IPS-18c (cell line): Measurements from ENCODE around the gene P3H2.
"Not testable (repeated sequence)": the region's sequence is repeated elsewhere in the genome, so short reads cannot be mapped to it uniquely, and the experiment has no call there.

ENCODE experiments used
- H3K4me3 ChIP-seq: 2 replicates; pipeline ENCODE4 v1.7.0; 2013; ENCODE audit warnings: low read depth, mild to moderate bottlenecking, low read length, moderate library complexity; ENCODE audit not compliant: insufficient read depth
- H3K9me3 ChIP-seq: one replicate; pipeline ENCODE4 v1.6.1; 2013; ENCODE audit warnings: mild to moderate bottlenecking, low read length, moderate library complexity; ENCODE audit not compliant: control insufficient read depth, insufficient read depth

P3H2 gene

DNA sequence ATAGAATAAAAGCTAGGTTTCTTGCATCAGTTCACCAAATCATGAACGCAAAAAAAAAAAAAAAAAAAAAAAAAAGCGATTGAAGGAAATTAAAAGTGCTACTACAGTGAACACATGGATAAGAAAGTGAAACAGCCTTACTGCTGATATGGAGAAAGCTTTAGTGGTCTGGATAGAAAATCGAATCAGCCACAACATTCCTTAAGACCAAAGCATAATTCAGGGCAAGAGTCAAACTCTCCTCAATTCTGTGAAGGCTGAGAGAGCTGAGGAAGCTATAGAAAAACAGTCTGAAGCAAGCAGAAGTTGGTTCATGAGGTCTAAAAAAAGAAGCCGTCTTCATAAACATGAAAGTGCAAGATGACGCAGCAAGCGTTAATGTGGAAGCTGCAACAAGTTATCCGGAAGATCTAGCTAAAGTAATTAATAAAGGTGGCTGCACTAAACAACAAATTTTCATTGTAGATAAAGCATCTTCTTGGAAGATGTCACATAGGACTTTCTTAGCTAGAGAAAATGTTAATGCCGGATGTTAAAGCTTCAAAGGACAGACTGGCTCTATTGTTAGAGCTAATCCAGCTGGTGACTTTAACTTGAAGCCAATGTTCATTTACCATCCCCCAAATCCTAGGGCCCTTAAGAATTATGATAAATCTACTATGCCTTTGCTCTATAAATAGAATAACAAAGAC is 19.2 kb downstream of the P3H2 start:
- Histone ChIP-seq H3K4me3 (no peak overlapping the region), H3K9me3 (no peaks in the 10 kb centered on the region)

DNA sequence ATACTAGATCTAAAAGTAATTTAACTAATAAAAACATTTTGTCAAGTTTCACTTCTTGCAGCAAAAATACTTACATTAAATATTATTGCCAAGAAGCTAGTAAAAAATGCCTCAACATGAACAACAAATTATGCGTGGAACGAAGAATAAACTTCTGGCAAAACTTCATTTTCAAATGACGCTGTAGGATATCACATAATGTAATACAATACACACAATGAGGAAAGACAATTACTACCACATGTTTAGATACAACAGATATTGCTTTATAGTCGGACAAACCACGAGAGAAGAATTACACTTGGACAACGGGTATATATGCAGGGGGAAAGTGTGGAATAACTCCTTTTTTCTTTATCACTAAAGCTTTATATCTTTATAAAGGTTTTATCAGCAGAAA is 21.6 kb downstream of the P3H2 start:
- no peaks in the 10 kb centered on the region for H3K9me3 ChIP-seq
- H3K4me3 ChIP-seq: no peak overlapping the region

DNA sequence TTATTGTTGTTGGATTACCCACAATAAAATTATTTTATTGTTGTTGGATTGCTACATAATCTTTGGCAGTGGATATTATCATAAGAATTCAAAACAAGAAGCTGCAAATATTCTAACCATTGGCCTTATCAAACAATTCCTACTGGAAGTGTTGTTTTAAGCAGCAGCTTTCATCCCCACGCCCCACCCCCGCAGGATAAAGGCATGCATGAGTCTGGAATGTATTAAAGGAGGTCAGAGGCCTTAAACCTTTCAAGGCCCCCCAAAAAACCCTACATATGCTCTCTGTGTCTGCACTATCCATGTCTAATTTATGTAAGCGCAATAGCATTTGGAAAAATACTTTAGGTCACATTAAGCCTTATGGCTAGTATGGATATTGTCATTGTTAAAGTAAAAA is 23.1 kb downstream of the P3H2 start:
- H3K4me3 ChIP-seq: no peak overlapping the region
- no peaks in the 10 kb centered on the region for H3K9me3 ChIP-seq

DNA sequence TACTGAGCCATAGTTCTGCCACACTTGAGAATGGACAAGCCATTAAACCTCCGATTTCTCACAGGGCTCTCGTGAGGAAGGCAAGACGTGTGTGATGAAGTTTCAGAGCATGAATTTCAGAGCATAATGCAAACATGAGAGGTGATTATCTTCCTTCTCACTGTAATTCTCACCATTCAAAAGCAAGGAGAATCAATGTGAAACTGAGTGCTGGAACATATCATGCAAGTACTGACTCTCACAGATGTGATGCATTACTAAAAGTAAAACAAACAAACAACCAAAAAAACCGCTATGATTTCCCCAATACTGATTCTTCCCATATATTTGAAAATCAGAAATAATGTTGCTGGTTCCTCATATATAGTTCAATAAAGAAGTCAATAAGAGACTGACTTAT is 23.7 kb downstream of the P3H2 start:
- H3K4me3 ChIP-seq: no peak overlapping the region
- H3K9me3 ChIP-seq: no peaks in the 10 kb centered on the region

DNA sequence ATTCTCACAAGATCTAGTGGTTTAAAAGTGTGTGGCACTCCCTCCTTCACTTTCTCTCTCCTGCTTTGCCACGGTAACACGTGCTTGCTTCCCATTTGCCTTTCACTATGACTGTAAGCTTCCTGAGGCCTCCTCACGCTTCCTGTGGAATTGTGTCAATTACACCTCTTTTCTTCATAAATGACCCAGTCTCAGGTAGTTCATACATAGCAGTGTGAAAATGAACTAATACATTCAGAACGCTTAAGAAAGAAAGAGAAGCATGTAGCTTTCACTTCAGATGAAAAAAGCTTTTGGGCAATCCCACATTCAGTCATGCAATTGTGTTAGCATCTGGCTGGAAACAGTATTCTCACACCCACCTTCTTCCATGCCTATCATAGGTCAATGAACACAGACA is 24.4 kb downstream of the P3H2 start:
- Histone ChIP-seq H3K9me3 (no peaks in the 10 kb centered on the region), H3K4me3 (no peak overlapping the region)

DNA sequence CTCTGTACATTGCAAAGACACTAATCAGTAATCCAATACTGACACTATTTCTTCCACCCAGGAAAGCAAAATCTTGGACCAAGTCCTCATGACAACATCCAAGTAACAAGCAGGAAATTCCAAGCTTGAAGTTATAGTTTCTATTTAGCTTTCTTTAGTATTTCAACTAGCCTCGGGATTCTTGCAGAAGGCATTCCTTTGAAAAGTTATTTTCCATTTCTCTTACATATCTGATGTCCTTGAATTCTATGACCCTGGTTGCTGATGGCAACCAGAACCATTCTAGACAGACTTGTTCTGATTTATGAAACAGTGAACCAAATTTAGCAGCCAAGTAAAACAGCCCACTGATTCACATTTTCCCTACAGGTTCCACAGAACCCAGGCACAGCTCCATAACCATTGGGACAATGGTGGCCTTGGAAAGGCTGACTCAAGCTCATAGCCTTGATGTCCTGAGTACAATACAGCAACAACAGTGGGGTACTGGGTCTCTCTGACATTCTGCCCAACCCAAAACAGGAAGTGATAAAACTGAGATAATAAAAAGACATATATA is 26.5 kb downstream of the P3H2 start:
- H3K9me3 ChIP-seq: no peaks in the 10 kb centered on the region
- H3K4me3 ChIP-seq: no peak overlapping the region

DNA sequence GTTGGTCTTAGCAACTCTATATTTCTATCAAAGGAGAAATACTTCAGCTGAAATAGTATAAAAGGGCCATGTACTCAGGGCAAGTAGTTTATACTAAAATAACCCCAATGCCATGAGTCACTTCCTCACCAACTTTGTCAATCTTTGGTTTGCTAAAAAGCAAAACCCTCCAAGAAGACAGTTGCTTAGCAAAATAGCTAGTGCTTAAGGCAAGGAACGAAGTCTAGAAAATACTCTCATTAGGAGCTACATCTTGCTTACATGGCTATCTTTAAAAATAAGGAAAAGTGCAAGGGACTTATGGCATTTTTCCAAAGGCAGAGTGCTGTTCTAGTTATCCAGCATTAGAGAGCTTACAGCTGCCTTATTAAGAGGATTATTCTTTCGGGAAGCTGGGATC is 28.4 kb downstream of the P3H2 start:
- Histone ChIP-seq H3K9me3 (no peaks in the 10 kb centered on the region), H3K4me3 (no peak overlapping the region)

DNA sequence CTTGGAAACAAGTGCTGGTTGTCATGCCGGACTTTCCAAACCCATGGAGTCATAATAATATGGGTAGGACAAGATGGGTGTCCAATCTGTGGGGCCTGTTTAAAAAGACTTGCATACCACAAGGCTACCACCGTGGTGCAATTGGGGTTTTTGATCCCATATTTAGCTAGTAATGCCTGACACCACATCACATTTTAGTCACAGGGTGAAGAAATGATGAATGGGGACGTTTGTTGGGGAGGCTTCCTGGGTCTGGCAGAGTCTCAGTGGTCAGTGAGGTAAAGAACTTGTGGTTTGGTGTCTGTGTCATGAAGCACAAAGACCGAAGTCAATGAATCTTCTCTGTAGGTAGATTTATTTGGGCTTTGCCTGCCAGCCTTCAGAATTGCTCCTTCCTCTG is 31.0 kb downstream of the P3H2 start:
- H3K4me3 ChIP-seq: no peak overlapping the region
- no peaks in the 10 kb centered on the region for H3K9me3 ChIP-seq

DNA sequence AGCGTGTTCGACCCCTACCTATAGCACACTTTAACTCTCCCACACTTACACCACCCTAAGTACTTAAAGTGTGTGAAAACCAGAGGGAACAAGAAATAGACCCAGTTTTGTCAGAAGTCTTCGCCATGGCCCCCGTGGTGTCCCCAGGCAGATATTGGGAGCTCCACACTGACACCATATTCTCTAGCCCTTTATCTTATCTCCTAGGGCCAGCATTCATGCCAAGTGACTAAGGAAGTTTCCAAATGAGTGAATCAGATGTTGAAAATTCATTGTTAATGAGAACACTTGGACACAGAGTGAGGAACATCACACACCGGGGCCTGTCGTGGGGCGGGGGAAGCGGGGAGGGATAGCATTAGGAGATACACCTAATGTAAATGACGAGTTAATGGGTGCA is 31.8 kb downstream of the P3H2 start:
- no peaks in the 10 kb centered on the region for H3K9me3 ChIP-seq

DNA sequence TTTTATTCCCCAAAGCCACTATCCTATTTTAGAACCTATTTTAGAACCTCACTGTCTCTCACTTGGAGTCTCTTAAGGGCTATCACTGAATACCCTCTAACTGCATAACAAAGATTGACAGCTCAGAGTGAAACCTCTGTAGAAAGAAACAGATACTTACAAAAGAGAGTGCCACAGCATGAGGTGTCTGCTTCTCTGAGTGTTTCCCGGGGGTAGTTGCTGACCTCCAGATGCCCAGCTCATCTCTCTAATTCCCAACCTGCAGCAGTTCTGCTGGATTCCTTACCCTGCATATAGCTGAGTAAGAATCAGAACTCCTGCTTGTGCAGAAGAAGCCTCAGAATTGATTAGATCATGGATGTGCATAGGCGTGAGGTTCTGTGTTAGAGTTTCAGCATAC is 34.5 kb downstream of the P3H2 start:
- Histone ChIP-seq H3K9me3 (no peaks in the 10 kb centered on the region), H3K4me3 (no peak overlapping the region)

More for the DNA sequence above, 31.8 kb downstream of the P3H2 start:
- H3K4me3 ChIP-seq: no peak overlapping the region

DNA sequence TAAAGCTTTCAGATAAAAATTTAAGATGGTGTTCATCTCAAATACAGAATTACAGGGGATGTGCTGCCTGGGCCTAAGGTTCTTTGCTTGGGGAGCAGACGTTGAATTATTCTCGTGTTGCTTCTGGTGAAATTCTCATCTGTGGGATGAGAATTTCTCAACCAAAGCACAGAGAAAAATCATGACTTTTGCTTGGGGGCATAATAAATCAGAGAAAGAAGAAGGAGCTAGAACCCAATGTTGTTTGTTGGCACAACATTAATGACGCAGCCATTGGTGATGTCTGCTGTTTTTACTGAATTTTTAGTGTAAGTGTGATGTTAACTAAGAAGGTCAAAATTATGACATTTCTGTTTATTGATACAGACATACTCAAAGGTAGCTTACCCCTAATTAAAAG is 35.7 kb downstream of the P3H2 start:
- Histone ChIP-seq H3K4me3 (no peak overlapping the region), H3K9me3 (no peaks in the 10 kb centered on the region)

DNA sequence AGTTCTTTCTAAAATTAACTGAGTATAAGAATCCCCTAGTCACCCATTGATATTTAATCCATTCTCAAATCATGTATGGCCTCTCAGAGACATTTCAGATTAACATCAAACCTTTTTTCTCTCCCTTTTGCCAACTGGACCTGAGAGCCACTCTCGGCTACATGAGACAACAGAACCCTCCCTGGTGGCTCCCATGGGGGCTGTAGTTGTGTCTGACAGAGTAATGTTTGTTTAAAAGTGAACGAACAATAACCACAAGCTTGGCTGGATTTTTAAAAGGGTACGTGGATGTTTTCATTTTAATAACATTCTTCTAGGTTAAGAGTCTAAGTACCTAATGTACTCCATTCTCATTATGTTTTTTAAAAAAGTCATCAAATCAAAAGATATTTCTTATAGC is 37.1 kb downstream of the P3H2 start:
- no peaks in the 10 kb centered on the region for H3K9me3 ChIP-seq
- no peak overlapping the region for H3K4me3 ChIP-seq

DNA sequence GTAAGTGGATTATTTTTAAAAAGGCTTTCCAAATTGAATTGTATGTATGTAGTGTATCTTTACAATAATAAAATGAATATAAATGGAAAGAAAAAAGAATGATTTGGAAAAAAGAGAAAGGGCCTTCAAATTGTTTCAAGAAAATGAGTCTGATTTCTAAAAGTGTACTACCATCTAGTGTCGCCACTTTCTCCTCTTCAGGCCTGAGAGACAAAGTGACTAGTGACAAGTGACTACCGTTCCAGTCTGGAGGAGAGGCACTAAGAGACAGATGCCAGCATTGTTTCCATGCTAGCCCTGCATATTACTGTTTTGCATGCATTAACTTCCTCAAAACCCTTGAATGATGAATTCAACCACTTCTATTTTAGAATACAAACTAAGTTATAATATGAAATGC is 39.3 kb downstream of the P3H2 start:
- Histone ChIP-seq H3K9me3 (no peaks in the 10 kb centered on the region), H3K4me3 (no peak overlapping the region)

DNA sequence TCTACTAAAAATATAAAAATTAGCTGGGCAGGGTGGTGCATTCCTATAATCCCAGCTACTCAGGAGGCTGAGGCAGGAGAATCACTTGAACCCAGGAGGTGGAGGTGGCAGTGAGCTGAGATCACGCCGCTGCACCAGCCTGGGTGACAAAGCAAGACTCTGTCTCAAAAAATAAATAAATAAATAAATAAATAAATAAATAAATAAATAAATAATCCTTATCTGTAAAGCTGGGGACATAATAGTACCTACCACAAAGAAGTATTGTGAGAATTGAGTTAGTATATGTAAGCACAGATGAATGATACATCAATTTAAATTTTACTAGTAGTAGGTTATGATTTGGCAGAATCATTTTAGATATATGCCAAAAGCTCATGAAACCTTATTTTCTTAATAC is 41.5 kb downstream of the P3H2 start:
- H3K4me3 ChIP-seq, H3K9me3 ChIP-seq: not testable (repeated sequence)

DNA sequence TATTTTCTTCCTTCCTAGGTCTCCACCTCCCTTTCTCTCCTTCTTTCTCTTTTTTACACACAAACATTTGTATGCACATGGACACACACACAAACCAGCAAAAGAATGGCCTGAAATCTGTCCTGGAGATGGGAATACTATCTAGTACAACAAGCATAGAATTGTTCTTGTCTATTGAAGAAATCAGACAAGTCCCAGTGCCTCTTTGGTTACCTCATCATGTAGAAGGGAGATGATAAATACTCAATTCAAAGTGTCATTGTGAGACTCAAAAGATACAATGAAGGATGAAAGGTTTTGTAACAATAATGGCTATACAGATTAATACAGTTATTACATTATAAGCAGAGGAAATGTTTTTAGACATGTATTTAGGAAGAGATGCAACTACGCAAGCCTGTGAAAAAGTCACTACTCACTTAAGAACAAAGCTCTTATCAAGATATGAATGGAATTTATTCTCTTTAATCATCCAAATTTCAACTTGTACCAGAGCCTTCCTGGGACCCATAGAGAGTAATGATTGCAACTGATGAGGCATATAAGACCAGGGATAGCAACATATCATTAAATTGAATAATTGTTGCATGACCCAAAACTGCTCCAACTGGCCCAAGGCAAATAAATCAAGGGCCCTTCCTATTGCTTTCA is 43.2 kb downstream of the P3H2 start:
- Histone ChIP-seq H3K4me3 (no peak overlapping the region), H3K9me3 (no peaks in the 10 kb centered on the region)

DNA sequence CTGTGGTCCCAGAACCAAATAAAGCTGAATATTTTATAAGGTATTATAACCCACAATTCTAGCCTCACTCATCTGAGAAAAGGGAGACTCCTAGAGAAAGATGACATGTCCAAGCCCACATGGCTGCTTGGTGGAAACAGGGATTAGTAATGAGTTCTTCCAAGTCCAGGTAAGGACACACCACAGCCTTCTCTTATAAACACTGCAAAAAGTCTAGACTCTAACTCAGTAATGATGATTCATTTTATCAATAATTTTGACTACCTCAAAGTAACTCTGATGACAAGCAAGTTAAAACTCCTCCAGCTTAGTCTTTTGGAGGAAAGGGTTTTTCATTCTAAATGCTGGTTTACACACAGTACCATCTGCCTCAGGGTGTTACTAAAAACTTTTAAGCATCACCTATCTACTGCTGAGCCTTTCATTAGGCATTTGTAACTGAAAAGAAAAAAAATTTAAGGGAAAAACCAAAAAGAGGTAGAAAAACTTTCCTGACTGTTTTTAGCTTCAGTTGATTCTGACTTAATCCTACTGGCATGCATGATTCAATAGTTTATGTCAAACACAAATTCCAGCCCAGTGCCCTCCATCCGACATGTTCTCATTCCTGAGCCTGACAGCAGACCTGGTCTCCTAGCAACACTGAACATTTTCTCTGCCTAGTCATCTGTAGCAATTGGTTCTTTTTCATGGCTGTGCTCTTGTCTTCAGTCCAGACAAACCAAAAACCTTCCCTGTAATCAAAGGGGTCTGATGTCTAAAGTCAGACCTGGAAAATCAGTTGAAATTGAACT is 43.9 kb downstream of the P3H2 start:
- no peak overlapping the region for H3K4me3 ChIP-seq
- no peaks in the 10 kb centered on the region for H3K9me3 ChIP-seq

DNA sequence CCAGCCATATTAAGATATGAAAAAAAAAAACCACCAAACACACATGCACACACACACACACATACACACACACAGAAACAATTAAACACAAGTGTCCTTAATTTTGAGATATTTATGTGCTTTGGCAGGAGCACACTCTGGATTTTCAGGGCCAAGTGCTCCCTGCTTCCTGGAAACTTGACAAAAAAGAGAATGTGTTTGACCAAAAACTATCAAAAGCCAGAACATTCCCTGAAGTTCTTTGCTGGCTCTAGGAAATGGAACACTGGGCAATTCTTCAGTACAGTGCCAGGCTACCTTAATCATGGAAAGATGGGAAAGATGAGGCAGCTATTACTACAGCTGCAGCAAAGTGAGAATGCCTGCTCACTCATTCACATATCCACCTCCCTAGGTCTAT is 44.6 kb downstream of the P3H2 start:
- Histone ChIP-seq H3K4me3 (no peak overlapping the region), H3K9me3 (no peaks in the 10 kb centered on the region)

DNA sequence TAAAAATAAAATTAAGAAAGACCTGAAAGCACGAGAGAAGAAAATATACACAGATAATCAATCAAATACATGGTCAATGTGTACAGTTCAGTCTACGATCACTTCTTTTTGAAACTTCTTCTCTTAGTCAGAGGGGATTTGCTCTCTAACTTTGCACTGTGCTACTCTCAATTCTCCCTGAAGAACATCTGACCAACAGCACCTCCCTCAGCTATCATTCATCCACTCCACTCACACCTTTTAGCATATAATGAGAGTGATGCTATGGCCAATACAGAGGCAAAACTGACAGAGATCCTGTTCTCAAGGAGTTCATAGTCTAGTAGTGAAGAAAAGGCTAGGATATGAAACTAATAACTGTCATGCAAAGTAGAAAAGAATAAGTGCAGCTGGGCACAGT is 45.9 kb downstream of the P3H2 start:
- no peaks in the 10 kb centered on the region for H3K9me3 ChIP-seq
- H3K4me3 ChIP-seq: no peak overlapping the region
